GM23338 (cell line): ENCODE measurements around the gene HSD11B2. TPM values are rescaled to one million over a fixed set of nuclear protein-coding genes. Genes with fewer than 3 reads are reported as not detected.

Experiments used
- ATAC-seq: fragments of 200-7000 bp; cut with Tn5 transposase; 3 replicates; pipeline ENCODE4 v1.9.1; 2020
- DNase-seq: peaks from one replicate; pipeline ENCODE4 v3.0.0-alpha.2; 2015; ENCODE audit warnings: low spot score
- H2AFZ ChIP-seq: fragments of 200-600 bp; sonication (generic); 2 replicates; pipeline ENCODE4 v1.8.0; 2016; ENCODE audit warnings: antibody characterized with exemption, mild to moderate bottlenecking, moderate library complexity
- H3F3A ChIP-seq: fragments of 200-600 bp; sonication (generic); replicated peaks from 2 replicates; pipeline ENCODE4 v1.8.0; 2017; ENCODE audit warnings: antibody characterized with exemption, mixed run types, low read depth
- H3K27ac ChIP-seq: fragments of 200-600 bp; sonication (generic); 2 replicates; pipeline ENCODE4 v1.6.1; 2016; ENCODE audit warnings: low read depth
- H3K27me3 ChIP-seq: fragments of 200-600 bp; sonication (generic); 2 replicates; pipeline ENCODE4 v1.8.0; 2016; ENCODE audit warnings: mild to moderate bottlenecking, mixed run types, moderate library complexity; ENCODE audit not compliant: insufficient read depth
- H3K36me3 ChIP-seq: fragments of 200-600 bp; sonication (generic); 2 replicates; pipeline ENCODE4 v1.8.0; 2016; ENCODE audit warnings: mild to moderate bottlenecking; ENCODE audit not compliant: insufficient read depth
- H3K4me1 ChIP-seq: fragments of 200-600 bp; sonication (generic); 2 replicates; pipeline ENCODE4 v1.8.0; 2016; ENCODE audit warnings: mild to moderate bottlenecking, moderate library complexity; ENCODE audit not compliant: insufficient read depth
- H3K4me2 ChIP-seq: fragments of 200-600 bp; sonication (generic); 2 replicates; pipeline ENCODE4 v1.7.1; 2017; ENCODE audit warnings: mixed run types
- H3K4me3 ChIP-seq: fragments of 200-600 bp; sonication (generic); 2 replicates; pipeline ENCODE4 v1.6.1; 2016; ENCODE audit warnings: mixed run types
- H3K79me2 ChIP-seq: fragments of 200-600 bp; sonication (generic); replicated peaks from 2 replicates; pipeline ENCODE4 v1.8.0; 2017; ENCODE audit warnings: mild to moderate bottlenecking; ENCODE audit not compliant: insufficient read depth
- H3K9me2 ChIP-seq: fragments of 200-600 bp; sonication (generic); 2 replicates; pipeline ENCODE4 v1.8.0; 2017; ENCODE audit not compliant: insufficient read depth
- H4K20me1 ChIP-seq: fragments of 200-600 bp; sonication (generic); replicated peaks from 2 replicates; pipeline ENCODE4 v1.8.0; 2017; ENCODE audit warnings: mild to moderate bottlenecking; ENCODE audit not compliant: insufficient read depth
- H3K27ac Mint-ChIP-seq: 2 replicates; pipeline ENCODE4 v1.8.0; 2020; ENCODE audit warnings: inconsistent platforms, mild to moderate bottlenecking, moderate library complexity, mixed read lengths
- H3K27me3 Mint-ChIP-seq: 3 replicates; pipeline ENCODE4 v1.8.0; 2022; ENCODE audit warnings: low read depth, mild to moderate bottlenecking, moderate library complexity, mixed read lengths, inconsistent platforms; ENCODE audit not compliant: insufficient read depth, poor library complexity
- H3K36me3 Mint-ChIP-seq: 3 replicates; pipeline ENCODE4 v1.8.0; 2021; ENCODE audit warnings: low read depth, mild to moderate bottlenecking, inconsistent platforms, moderate library complexity, mixed read lengths
- H3K4me1 Mint-ChIP-seq: 3 replicates; pipeline ENCODE4 v1.8.0; 2020; ENCODE audit warnings: mild to moderate bottlenecking, inconsistent platforms, mixed read lengths
- H3K4me3 Mint-ChIP-seq: 3 replicates; pipeline ENCODE4 v1.8.0; 2021; ENCODE audit warnings: moderate library complexity, mild to moderate bottlenecking, inconsistent platforms, mixed read lengths
- H3K9me3 Mint-ChIP-seq: 3 replicates; pipeline ENCODE4 v1.8.0; 2020; ENCODE audit warnings: moderate library complexity, mild to moderate bottlenecking, inconsistent platforms, mixed read lengths
- ETS1 ChIP-seq: IDR thresholded peaks from 2 replicates; pipeline ENCODE4 v1.6.1; 2016; ENCODE audit warnings: antibody characterized with exemption
- EZH2phosphoT487 ChIP-seq: fragments of 200-600 bp; sonication (generic); IDR thresholded peaks from one replicate; pipeline ENCODE4 v1.8.1; 2018; ENCODE audit warnings: antibody characterized with exemption; ENCODE audit not compliant: unreplicated experiment
- NANOG ChIP-seq: IDR thresholded peaks from 2 replicates; pipeline ENCODE4 v1.6.1; 2016; ENCODE audit warnings: antibody characterized with exemption, borderline replicate concordance
- POLR2AphosphoS5 ChIP-seq: IDR thresholded peaks from 2 replicates; pipeline ENCODE4 v1.6.1; 2016; ENCODE audit warnings: antibody characterized with exemption, low read depth
- STAT1 ChIP-seq: IDR thresholded peaks from one replicate; pipeline ENCODE4 v1.6.1; 2016; ENCODE audit warnings: antibody characterized with exemption; ENCODE audit not compliant: unreplicated experiment
- long read RNA-seq: library from polyadenylated mRNA; unstranded; transcript quantifications from one replicate; pipeline ENCODE4 v2.0.0, GENCODE V29; 2020; ENCODE audit not compliant: unreplicated experiment
- polyA plus RNA-seq: library from polyadenylated mRNA; unstranded; fragments of >200 nt; fragmentation: Nextera tagmentation; extraction: Ambion mirVana; gene quantifications from 2 replicates; pipeline ENCODE4 v1.2.1, GENCODE V29; 2016
- total RNA-seq: library from RNA; depleted of rRNA; stranded (reverse); fragments of >200 nt; shearing (Covaris generic); gene quantifications from 2 replicates; pipeline ENCODE4 v1.2.3, GENCODE V29; 2014; rRNA removed
- TF ChIP-seq, protein P1 (sequence below): fragments of 250-450 bp; sonication (Bioruptor Pico); IDR thresholded peaks from 2 replicates; pipeline ENCODE4 v1.5.0; 2020; ENCODE audit warnings: mild to moderate bottlenecking, moderate library complexity

The HSD11B2 gene
- total RNA-seq: 23.0 and 25.1 TPM in 2 replicates
- polyA plus RNA-seq: 14.8 and 16.6 TPM in 2 replicates
- long read RNA-seq, transcript HSD11B2-201 (5 exons, 1,900 nt): major isoform, 8 of 11 reads
- long read RNA-seq, partial matches to known transcripts: 0 of 11 reads
- long read RNA-seq, other reads (novel, unspliced or antisense): 3 of 11 reads

DNA sequence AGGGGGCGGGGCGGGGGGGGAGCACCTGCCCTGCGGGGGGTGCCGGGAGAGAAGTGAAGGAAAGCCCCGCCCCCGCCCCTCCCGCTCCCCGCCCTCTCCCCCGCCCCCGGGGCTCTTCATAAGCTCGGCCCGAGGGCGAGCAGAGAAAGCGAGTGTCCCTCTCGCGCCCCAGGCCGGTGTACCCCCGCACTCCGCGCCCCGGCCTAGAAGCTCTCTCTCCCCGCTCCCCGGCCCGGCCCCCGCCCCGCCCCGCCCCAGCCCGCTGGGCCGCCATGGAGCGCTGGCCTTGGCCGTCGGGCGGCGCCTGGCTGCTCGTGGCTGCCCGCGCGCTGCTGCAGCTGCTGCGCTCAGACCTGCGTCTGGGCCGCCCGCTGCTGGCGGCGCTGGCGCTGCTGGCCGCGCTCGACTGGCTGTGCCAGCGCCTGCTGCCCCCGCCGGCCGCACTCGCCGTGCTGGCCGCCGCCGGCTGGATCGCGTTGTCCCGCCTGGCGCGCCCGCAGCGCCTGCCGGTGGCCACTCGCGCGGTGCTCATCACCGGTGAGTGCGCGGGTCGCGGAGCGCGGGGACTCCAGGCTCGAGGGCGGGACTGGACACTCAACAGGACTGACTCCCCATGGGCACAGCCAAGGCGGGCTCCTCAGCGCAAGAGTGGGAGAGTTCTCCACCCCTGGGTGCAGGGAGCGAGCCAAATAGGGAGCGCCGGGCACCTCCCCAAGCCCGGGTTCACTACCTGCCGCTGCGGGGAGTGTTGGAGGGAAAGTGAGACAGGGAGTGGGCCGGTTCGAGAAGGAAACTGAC, at the start of gene HSD11B2:
Gene HSD11B2, plus strand, starts transcription at position 145 of the 798 bp plus-strand sequence. Its CDS starts 128 bp downstream, at position 273.
- H3K79me2 ChIP-seq: no peaks in the 10 kb centered on the region
- Mint-ChIP-seq H3K4me1 (peaks cover 50% of the 10 kb centered on the region), H3K27ac (no peak within 1 kb of the TSS; the same call in 1 of the 2 replicates), H3K9me3 (peaks cover 3% of the 10 kb centered on the region; the same call in 2 of the 3 replicates), H3K4me3 (peak within 1 kb of the TSS; percentile 84), H3K36me3 (peaks cover 10% of the 10 kb centered on the region), H3K27me3 (peaks cover 36% of the 10 kb centered on the region)
- no peaks in the 10 kb centered on the region for H4K20me1 ChIP-seq
- no peak within 1 kb of the TSS for H3K27ac ChIP-seq
- peaks cover 25% of the 10 kb centered on the region for H3K4me1 ChIP-seq
- DNase-seq: peak; percentile 83
- H3K36me3 ChIP-seq: no peaks in the 10 kb centered on the region
- peak within 1 kb of the TSS; percentile 98 for H3K4me2 ChIP-seq
- H2AFZ ChIP-seq: 0 out of 2 replicates have a peak within 1 kb of the TSS, but pooled peaks have one; percentile 80
- H3K4me3 ChIP-seq: peak within 1 kb of the TSS; percentile 85
- no peaks in the 10 kb centered on the region for H3K9me2 ChIP-seq
- peaks cover 23% of the 10 kb centered on the region for H3K27me3 ChIP-seq
- peak; percentile 50 for ATAC-seq
- H3F3A ChIP-seq: 0 out of 2 replicates have a peak, but pooled peaks cover 4% of the 10 kb centered on the region
- no peak for TF ChIP-seq ETS1
- peak; percentile 65 for TF ChIP-seq POLR2AphosphoS5
- no peak for TF ChIP-seq STAT1

GRCh38 chr16:67383284-67383683, 47.6 kb upstream of the HSD11B2 start:
- no peaks in the 10 kb centered on the region for H3K27me3 ChIP-seq
- no peaks in the 10 kb centered on the region for H3K9me3 Mint-ChIP-seq
- no peak overlapping the region for H3K4me2 ChIP-seq
- no peak for DNase-seq
- H2AFZ ChIP-seq: peak overlapping the region; percentile 34; the same call in 1 of the 2 replicates
- peaks cover 10% of the 10 kb centered on the region for H3K27me3 Mint-ChIP-seq
- no peaks in the 10 kb centered on the region; the same call in 2 of the 3 replicates for H3K36me3 Mint-ChIP-seq
- no peaks in the 10 kb centered on the region for H3K36me3 ChIP-seq
- 0 out of 2 replicates have a peak, but pooled peaks cover 3% of the 10 kb centered on the region for H3F3A ChIP-seq
- no peaks in the 10 kb centered on the region for H4K20me1 ChIP-seq
- H3K27ac ChIP-seq: no peak overlapping the region
- peaks cover 16% of the 10 kb centered on the region; the same call in 1 of the 2 replicates for H3K4me1 ChIP-seq
- no peak overlapping the region for H3K4me3 Mint-ChIP-seq
- no peak for ATAC-seq
- peaks cover 20% of the 10 kb centered on the region for H3K4me1 Mint-ChIP-seq
- no peaks in the 10 kb centered on the region for H3K9me2 ChIP-seq
- TF ChIP-seq NANOG (no peak), EZH2phosphoT487 (no peak)
- no peak overlapping the region for H3K4me3 ChIP-seq
- H3K79me2 ChIP-seq: no peaks in the 10 kb centered on the region
- H3K27ac Mint-ChIP-seq: no peak overlapping the region

GRCh38 chr16:67384778-67385510, 46.0 kb upstream of the HSD11B2 start:
- H3K36me3 Mint-ChIP-seq: no peaks in the 10 kb centered on the region; the same call in 2 of the 3 replicates
- Histone ChIP-seq H3K27me3 (no peaks in the 10 kb centered on the region), H3F3A (0 out of 2 replicates have a peak, but pooled peaks cover 3% of the 10 kb centered on the region), H3K4me3 (no peak overlapping the region), H3K4me1 (peaks cover 16% of the 10 kb centered on the region; the same call in 1 of the 2 replicates), H3K79me2 (no peaks in the 10 kb centered on the region), H3K9me2 (no peaks in the 10 kb centered on the region), H3K36me3 (no peaks in the 10 kb centered on the region), H4K20me1 (no peaks in the 10 kb centered on the region), H2AFZ (no peak overlapping the region), H3K4me2 (no peak overlapping the region), H3K27ac (no peak overlapping the region)
- TF ChIP-seq, protein P1, sequence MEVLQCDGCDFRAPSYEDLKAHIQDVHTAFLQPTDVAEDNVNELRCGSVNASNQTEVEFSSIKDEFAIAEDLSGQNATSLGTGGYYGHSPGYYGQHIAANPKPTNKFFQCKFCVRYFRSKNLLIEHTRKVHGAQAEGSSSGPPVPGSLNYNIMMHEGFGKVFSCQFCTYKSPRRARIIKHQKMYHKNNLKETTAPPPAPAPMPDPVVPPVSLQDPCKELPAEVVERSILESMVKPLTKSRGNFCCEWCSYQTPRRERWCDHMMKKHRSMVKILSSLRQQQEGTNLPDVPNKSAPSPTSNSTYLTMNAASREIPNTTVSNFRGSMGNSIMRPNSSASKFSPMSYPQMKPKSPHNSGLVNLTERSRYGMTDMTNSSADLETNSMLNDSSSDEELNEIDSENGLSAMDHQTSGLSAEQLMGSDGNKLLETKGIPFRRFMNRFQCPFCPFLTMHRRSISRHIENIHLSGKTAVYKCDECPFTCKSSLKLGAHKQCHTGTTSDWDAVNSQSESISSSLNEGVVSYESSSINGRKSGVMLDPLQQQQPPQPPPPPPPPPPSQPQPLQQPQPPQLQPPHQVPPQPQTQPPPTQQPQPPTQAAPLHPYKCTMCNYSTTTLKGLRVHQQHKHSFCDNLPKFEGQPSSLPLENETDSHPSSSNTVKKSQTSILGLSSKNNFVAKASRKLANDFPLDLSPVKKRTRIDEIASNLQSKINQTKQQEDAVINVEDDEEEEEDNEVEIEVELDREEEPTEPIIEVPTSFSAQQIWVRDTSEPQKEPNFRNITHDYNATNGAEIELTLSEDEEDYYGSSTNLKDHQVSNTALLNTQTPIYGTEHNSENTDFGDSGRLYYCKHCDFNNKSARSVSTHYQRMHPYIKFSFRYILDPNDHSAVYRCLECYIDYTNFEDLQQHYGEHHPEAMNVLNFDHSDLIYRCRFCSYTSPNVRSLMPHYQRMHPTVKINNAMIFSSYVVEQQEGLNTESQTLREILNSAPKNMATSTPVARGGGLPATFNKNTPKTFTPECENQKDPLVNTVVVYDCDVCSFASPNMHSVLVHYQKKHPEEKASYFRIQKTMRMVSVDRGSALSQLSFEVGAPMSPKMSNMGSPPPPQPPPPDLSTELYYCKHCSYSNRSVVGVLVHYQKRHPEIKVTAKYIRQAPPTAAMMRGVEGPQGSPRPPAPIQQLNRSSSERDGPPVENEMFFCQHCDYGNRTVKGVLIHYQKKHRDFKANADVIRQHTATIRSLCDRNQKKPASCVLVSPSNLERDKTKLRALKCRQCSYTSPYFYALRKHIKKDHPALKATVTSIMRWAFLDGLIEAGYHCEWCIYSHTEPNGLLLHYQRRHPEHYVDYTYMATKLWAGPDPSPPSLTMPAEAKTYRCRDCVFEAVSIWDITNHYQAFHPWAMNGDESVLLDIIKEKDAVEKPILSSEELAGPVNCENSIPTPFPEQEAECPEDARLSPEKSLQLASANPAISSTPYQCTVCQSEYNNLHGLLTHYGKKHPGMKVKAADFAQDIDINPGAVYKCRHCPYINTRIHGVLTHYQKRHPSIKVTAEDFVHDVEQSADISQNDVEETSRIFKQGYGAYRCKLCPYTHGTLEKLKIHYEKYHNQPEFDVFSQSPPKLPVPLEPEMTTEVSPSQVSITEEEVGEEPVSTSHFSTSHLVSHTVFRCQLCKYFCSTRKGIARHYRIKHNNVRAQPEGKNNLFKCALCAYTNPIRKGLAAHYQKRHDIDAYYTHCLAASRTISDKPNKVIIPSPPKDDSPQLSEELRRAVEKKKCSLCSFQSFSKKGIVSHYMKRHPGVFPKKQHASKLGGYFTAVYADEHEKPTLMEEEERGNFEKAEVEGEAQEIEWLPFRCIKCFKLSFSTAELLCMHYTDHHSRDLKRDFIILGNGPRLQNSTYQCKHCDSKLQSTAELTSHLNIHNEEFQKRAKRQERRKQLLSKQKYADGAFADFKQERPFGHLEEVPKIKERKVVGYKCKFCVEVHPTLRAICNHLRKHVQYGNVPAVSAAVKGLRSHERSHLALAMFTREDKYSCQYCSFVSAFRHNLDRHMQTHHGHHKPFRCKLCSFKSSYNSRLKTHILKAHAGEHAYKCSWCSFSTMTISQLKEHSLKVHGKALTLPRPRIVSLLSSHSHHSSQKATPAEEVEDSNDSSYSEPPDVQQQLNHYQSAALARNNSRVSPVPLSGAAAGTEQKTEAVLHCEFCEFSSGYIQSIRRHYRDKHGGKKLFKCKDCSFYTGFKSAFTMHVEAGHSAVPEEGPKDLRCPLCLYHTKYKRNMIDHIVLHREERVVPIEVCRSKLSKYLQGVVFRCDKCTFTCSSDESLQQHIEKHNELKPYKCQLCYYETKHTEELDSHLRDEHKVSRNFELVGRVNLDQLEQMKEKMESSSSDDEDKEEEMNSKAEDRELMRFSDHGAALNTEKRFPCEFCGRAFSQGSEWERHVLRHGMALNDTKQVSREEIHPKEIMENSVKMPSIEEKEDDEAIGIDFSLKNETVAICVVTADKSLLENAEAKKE (CRISPR knock-in tag): no peak
- H3K4me1 Mint-ChIP-seq: peaks cover 23% of the 10 kb centered on the region
- no peak overlapping the region for H3K4me3 Mint-ChIP-seq
- DNase-seq: no peak
- H3K9me3 Mint-ChIP-seq: no peaks in the 10 kb centered on the region
- H3K27me3 Mint-ChIP-seq: peaks cover 15% of the 10 kb centered on the region
- H3K27ac Mint-ChIP-seq: no peak overlapping the region
- no peak for ATAC-seq
